ENCODE results near the gene HOXC4.

- TF ChIP-seq CTCF (IDR thresholded peaks at IDR 0.05) (no peak), POLR2A (IDR thresholded peaks at IDR 0.05) (no peak)
These were observed 8.2 kb upstream of the HOXC4 start for GRCh38 chr12:54045401-54045800.

Measured in sigmoid colon (tissue), 3 donors.